OCI-LY1 (cell line): ENCODE measurements around the gene LAMA5.

Source experiments
- H2AFZ ChIP-seq: fragments of 200-600 bp; sonication (generic), shearing (Covaris generic); 2 replicates; pipeline ENCODE4 v1.6.0; 2014; ENCODE audit warnings: antibody characterized with exemption, mild to moderate bottlenecking, low read length
- H3F3A ChIP-seq: fragments of 200-600 bp; sonication (generic), shearing (Covaris generic); 2 replicates; pipeline ENCODE4 v1.6.0; 2014; ENCODE audit warnings: mild to moderate bottlenecking, antibody characterized with exemption, low read length, moderate library complexity; ENCODE audit not compliant: insufficient read depth
- H3K27ac ChIP-seq: fragments of 200-600 bp; sonication (generic); 2 replicates; pipeline ENCODE4 v1.5.1; 2014; ENCODE audit warnings: low read length, mixed run types, mild to moderate bottlenecking, low read depth; ENCODE audit not compliant: poor library complexity, severe bottlenecking
- H3K27me3 ChIP-seq: fragments of 200-600 bp; sonication (generic); 2 replicates; pipeline ENCODE4 v1.6.0; 2014; ENCODE audit warnings: antibody characterized with exemption, mild to moderate bottlenecking, low read length, moderate library complexity; ENCODE audit not compliant: insufficient read depth
- H3K36me3 ChIP-seq: fragments of 200-600 bp; sonication (generic); 2 replicates; pipeline ENCODE4 v1.6.1; 2014; ENCODE audit warnings: mild to moderate bottlenecking, antibody characterized with exemption, low read length, moderate library complexity, mixed read lengths; ENCODE audit not compliant: insufficient read depth
- H3K4me1 ChIP-seq: fragments of 200-600 bp; sonication (generic); 2 replicates; pipeline ENCODE4 v1.5.1; 2014; ENCODE audit warnings: mild to moderate bottlenecking, low read length, moderate library complexity; ENCODE audit not compliant: insufficient read depth, severe bottlenecking
- H3K4me2 ChIP-seq: fragments of 200-600 bp; sonication (generic), shearing (Covaris generic); 2 replicates; pipeline ENCODE4 v1.6.1; 2014; ENCODE audit warnings: low read length
- H3K4me3 ChIP-seq: fragments of 200-600 bp; sonication (generic); 2 replicates; pipeline ENCODE4 v1.5.1; 2014; ENCODE audit warnings: low read length, low read depth, mild to moderate bottlenecking, mixed read lengths; ENCODE audit not compliant: poor library complexity, severe bottlenecking
- H3K79me2 ChIP-seq: fragments of 200-600 bp; shearing (Covaris generic); 2 replicates; pipeline ENCODE4 v1.6.1; 2016; ENCODE audit warnings: mixed run types, low read length, mixed read lengths; ENCODE audit not compliant: insufficient read depth
- H3K9ac ChIP-seq: fragments of 200-600 bp; sonication (generic), shearing (Covaris generic); 2 replicates; pipeline ENCODE4 v1.6.1; 2014; ENCODE audit warnings: mild to moderate bottlenecking, low read length, mixed read lengths
- H3K9me2 ChIP-seq: fragments of 200-600 bp; sonication (generic), shearing (Covaris generic); 2 replicates; pipeline ENCODE4 v1.6.1; 2014; ENCODE audit warnings: low read depth, mild to moderate bottlenecking, low read length, mixed read lengths
- H3K9me3 ChIP-seq: fragments of 200-600 bp; shearing (Covaris generic); 2 replicates; pipeline ENCODE4 v1.6.1; 2014; ENCODE audit warnings: low read length, mixed read lengths
- H4K20me1 ChIP-seq: fragments of 200-600 bp; sonication (generic), shearing (Covaris generic); 2 replicates; pipeline ENCODE4 v1.6.0; 2016; ENCODE audit warnings: mild to moderate bottlenecking, low read length; ENCODE audit not compliant: insufficient read depth
- EZH2 ChIP-seq: fragments of 200-600 bp; sonication (generic), shearing (Covaris generic); IDR thresholded peaks from 2 replicates; pipeline ENCODE4 v1.8.0; 2017; ENCODE audit warnings: borderline replicate concordance, mixed run types, mild to moderate bottlenecking, antibody characterized with exemption, low read length, moderate library complexity, mixed read lengths
- TF ChIP-seq, protein P1 (sequence below): fragments of 200-600 bp; sonication (generic), shearing (Covaris generic); IDR thresholded peaks from 2 replicates; pipeline ENCODE4 v1.5.1; 2017; ENCODE audit warnings: mild to moderate bottlenecking, antibody characterized with exemption, low read length, moderate library complexity, mixed read lengths

The LAMA5 gene

GRCh38 chr20:62388839-62389600 is 21.9 kb upstream of the LAMA5 start:
- H3K27me3 ChIP-seq = no peaks in the 10 kb centered on the region
- no peak overlapping the region; the same call in 1 of the 2 replicates for H3K9ac ChIP-seq
- peak overlapping the region; percentile 100 for H3K4me3 ChIP-seq
- peak overlapping the region; percentile 97 for H3K4me2 ChIP-seq
- peaks cover 27% of the 10 kb centered on the region for H3K79me2 ChIP-seq
- H3K36me3 ChIP-seq = peaks cover 65% of the 10 kb centered on the region
- no peaks in the 10 kb centered on the region for H3K9me3 ChIP-seq
- H3K9me2 ChIP-seq = no peaks in the 10 kb centered on the region
- H3K4me1 ChIP-seq = peaks cover 21% of the 10 kb centered on the region
- H3F3A ChIP-seq = no peaks in the 10 kb centered on the region
- no peak for TF ChIP-seq EZH2
- TF ChIP-seq, protein P1, sequence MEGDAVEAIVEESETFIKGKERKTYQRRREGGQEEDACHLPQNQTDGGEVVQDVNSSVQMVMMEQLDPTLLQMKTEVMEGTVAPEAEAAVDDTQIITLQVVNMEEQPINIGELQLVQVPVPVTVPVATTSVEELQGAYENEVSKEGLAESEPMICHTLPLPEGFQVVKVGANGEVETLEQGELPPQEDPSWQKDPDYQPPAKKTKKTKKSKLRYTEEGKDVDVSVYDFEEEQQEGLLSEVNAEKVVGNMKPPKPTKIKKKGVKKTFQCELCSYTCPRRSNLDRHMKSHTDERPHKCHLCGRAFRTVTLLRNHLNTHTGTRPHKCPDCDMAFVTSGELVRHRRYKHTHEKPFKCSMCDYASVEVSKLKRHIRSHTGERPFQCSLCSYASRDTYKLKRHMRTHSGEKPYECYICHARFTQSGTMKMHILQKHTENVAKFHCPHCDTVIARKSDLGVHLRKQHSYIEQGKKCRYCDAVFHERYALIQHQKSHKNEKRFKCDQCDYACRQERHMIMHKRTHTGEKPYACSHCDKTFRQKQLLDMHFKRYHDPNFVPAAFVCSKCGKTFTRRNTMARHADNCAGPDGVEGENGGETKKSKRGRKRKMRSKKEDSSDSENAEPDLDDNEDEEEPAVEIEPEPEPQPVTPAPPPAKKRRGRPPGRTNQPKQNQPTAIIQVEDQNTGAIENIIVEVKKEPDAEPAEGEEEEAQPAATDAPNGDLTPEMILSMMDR = no peak; the same call in 1 of the 2 replicates
- no peak overlapping the region for H3K27ac ChIP-seq
- H2AFZ ChIP-seq = no peak overlapping the region
- no peaks in the 10 kb centered on the region for H4K20me1 ChIP-seq

DNA sequence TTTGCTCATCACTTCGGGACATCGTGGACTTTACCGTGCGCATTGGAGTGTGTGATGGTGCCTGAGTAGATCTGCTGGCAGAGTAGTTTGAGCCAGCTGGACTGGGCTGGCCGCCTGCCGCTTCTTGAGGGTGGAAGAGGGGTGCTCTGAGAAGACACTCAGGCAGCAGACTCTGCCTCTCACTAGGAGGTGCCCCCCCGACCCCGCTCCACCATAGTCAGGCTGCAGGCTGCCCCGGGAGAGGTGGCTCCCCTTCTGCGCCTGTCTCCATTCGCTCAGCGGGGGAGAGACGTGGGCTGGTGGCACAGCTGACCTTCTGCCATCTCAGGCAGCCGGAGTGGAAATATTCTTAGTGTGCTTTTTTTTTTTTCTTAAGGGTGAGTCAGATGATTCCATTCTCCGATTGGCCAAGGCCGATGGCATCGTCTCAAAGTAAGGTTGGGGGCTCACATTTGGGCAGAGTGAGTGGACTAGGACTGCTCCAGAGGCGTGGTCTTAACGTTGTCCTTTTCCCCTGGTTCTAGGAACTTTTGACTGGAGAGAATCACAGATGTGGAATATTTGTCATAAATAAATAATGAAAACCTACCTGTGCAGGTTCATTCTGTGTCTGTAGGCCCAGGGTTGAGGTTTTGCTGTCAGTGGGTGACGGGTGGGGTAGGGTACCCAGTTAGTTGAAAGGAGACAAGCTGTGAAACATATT is 21.0 kb upstream of the LAMA5 start:
- peak overlapping the region; percentile 100 for H3K9ac ChIP-seq
- H3K36me3 ChIP-seq = peaks cover 56% of the 10 kb centered on the region
- H3K27ac ChIP-seq = peak overlapping the region; percentile 56
- peak overlapping the region; percentile 97 for H3K4me2 ChIP-seq
- H3K9me2 ChIP-seq = no peaks in the 10 kb centered on the region
- no peaks in the 10 kb centered on the region for H3F3A ChIP-seq
- H3K4me1 ChIP-seq = peaks cover 21% of the 10 kb centered on the region
- no peaks in the 10 kb centered on the region for H4K20me1 ChIP-seq
- H3K27me3 ChIP-seq = no peaks in the 10 kb centered on the region
- no peaks in the 10 kb centered on the region for H3K9me3 ChIP-seq
- H3K4me3 ChIP-seq = peak overlapping the region; percentile 100
- no peak for TF ChIP-seq EZH2
- TF ChIP-seq, protein P1 = no peak
- peaks cover 27% of the 10 kb centered on the region for H3K79me2 ChIP-seq
- H2AFZ ChIP-seq = no peak overlapping the region

DNA sequence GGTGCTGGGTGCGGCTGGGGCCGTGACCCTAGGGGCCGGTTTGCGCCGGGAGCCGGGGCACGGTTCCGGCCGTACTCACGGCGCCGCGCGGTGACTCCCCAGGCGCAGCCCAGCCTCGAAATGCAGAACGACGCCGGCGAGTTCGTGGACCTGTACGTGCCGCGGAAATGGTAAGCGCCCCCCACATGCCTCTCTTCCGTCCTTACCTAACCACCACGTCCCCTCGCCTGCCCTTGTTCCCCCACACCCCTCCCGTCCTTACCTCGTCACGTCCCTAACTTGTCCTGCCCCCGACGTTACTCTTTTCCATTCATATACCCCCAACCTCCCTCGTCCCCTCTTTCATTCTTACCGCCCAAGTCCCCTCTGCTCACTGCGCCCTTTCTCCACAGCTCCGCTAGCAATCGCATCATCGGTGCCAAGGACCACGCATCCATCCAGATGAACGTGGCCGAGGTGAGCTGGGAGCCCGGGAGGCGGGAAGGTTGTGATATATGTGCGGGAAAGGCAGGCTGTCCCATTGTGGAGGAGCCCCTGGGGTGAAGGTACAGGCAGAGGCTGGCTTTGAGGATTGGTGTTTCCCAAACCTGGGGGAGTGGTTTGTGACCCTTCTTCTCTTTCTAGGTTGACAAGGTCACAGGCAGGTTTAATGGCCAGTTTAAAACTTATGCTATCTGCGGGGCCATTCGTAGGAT is 20.3 kb upstream of the LAMA5 start:
- Histone ChIP-seq H3K27ac (peak overlapping the region; percentile 56), H3K4me3 (peak overlapping the region; percentile 100), H3K9ac (peak overlapping the region; percentile 100), H4K20me1 (no peaks in the 10 kb centered on the region), H3K27me3 (no peaks in the 10 kb centered on the region), H3K9me2 (no peaks in the 10 kb centered on the region), H3K79me2 (peaks cover 27% of the 10 kb centered on the region), H3K4me2 (peak overlapping the region; percentile 97), H3K36me3 (peaks cover 50% of the 10 kb centered on the region), H3K9me3 (no peaks in the 10 kb centered on the region), H2AFZ (no peak overlapping the region), H3F3A (no peaks in the 10 kb centered on the region), H3K4me1 (peaks cover 21% of the 10 kb centered on the region)
- TF ChIP-seq, protein P1 = no peak
- TF ChIP-seq EZH2 = no peak
